ENCODE data around the gene GPRASP1.
"Not testable (repeated sequence)": the region's sequence is repeated elsewhere in the genome, so short reads cannot be mapped to it uniquely, and the experiment has no call there.

The GPRASP1 gene

DNA sequence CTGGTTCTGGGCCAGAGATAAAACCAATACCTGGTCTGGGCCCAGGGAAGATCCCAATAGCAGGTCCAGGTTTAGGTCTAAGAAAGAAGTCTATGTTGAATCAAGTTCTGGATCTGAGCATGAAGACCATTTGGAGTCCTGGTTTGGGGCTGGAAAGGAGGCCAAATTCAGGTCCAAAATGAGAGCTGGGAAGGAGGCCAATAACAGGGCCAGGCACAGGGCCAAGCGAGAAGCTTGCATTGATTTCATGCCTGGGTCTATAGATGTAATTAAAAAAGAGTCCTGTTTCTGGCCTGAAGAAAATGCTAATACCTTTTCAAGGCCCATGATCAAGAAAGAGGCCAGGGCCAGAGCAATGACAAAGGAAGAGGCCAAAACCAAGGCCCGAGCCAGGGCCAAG is 3.4 kb downstream of the GPRASP1 start:
- H2AFZ ChIP-seq (ENCODE audit: low read length), result no peak overlapping the region
- H3K27me3 ChIP-seq (replicated peaks; ENCODE audit: insufficient read depth, low read length), result no peaks in the 10 kb centered on the region
- no peak for DNase-seq
- TF ChIP-seq, protein P1, sequence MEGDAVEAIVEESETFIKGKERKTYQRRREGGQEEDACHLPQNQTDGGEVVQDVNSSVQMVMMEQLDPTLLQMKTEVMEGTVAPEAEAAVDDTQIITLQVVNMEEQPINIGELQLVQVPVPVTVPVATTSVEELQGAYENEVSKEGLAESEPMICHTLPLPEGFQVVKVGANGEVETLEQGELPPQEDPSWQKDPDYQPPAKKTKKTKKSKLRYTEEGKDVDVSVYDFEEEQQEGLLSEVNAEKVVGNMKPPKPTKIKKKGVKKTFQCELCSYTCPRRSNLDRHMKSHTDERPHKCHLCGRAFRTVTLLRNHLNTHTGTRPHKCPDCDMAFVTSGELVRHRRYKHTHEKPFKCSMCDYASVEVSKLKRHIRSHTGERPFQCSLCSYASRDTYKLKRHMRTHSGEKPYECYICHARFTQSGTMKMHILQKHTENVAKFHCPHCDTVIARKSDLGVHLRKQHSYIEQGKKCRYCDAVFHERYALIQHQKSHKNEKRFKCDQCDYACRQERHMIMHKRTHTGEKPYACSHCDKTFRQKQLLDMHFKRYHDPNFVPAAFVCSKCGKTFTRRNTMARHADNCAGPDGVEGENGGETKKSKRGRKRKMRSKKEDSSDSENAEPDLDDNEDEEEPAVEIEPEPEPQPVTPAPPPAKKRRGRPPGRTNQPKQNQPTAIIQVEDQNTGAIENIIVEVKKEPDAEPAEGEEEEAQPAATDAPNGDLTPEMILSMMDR (IDR thresholded peaks at IDR 0.05; ENCODE audit: low read length), result no peak
- TF ChIP-seq EZH2 (optimal IDR thresholded peaks at IDR 0.05; ENCODE audit: low read depth, low read length), result no peak
- H3K9ac ChIP-seq (ENCODE audit: low read length), result no peak overlapping the region
- no peaks in the 10 kb centered on the region for H3K4me1 ChIP-seq (ENCODE audit: low read length)
- no peaks in the 10 kb centered on the region for H4K20me1 ChIP-seq (ENCODE audit: insufficient read depth, low read length)
- no peak overlapping the region for H3K27ac ChIP-seq (ENCODE audit: low read length)
- H3K36me3 ChIP-seq (replicated peaks; ENCODE audit: insufficient read depth, low read length), result no peaks in the 10 kb centered on the region
- H3K4me3 ChIP-seq (ENCODE audit: low read length), result no peak overlapping the region
- H3K9me2 ChIP-seq (replicated peaks; ENCODE audit: insufficient read depth, low read length), result no peaks in the 10 kb centered on the region
- no peaks in the 10 kb centered on the region for H3K79me2 ChIP-seq (ENCODE audit: low read length)
- H3F3A ChIP-seq (ENCODE audit: insufficient read depth, low read length), result no peaks in the 10 kb centered on the region
- H3K4me2 ChIP-seq (ENCODE audit: low read depth, low read length), result no peak overlapping the region
- H3K9me3 ChIP-seq (replicated peaks; ENCODE audit: insufficient read depth, low read length), result no peaks in the 10 kb centered on the region

DNA sequence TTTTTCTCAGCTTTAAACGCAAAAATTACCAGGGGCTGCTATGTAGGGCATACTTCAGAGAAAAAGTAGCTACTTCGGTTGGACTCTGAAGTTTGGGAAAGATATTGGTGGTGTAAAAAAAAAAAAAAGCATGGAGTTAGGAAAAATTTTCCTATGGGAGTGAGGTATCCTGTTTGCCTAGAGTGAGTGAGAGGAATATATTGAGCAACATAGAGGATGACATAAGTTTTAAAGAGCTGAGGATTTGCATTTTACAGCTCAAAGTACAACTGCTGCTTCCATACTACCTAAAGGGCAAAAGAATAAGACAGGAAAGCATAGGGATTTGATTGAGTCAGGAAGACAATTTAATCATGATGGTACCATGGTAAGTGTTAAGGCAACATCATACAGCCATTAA is 7.3 kb downstream of the GPRASP1 start:
- Histone ChIP-seq H3K4me2 (ENCODE audit: low read depth, low read length) (peak overlapping the region; percentile 18; the same call in 1 of the 2 replicates), H3K9me2 (replicated peaks; ENCODE audit: insufficient read depth, low read length) (no peaks in the 10 kb centered on the region), H3K9ac (ENCODE audit: low read length) (no peak overlapping the region), H4K20me1 (ENCODE audit: insufficient read depth, low read length) (no peaks in the 10 kb centered on the region), H3F3A (ENCODE audit: insufficient read depth, low read length) (no peaks in the 10 kb centered on the region), H3K4me1 (ENCODE audit: low read length) (no peaks in the 10 kb centered on the region), H3K4me3 (ENCODE audit: low read length) (no peak overlapping the region), H3K36me3 (replicated peaks; ENCODE audit: insufficient read depth, low read length) (no peaks in the 10 kb centered on the region), H3K27ac (ENCODE audit: low read length) (no peak overlapping the region), H3K27me3 (replicated peaks; ENCODE audit: insufficient read depth, low read length) (no peaks in the 10 kb centered on the region), H3K79me2 (ENCODE audit: low read length) (no peaks in the 10 kb centered on the region), H3K9me3 (replicated peaks; ENCODE audit: insufficient read depth, low read length) (no peaks in the 10 kb centered on the region), H2AFZ (ENCODE audit: low read length) (no peak overlapping the region)
- TF ChIP-seq, protein P1 (IDR thresholded peaks at IDR 0.05; ENCODE audit: low read length), result no peak
- no peak for TF ChIP-seq EZH2 (optimal IDR thresholded peaks at IDR 0.05; ENCODE audit: low read depth, low read length)
- TF ChIP-seq EZH2phosphoT487 (IDR thresholded peaks at IDR 0.05; ENCODE audit: low read length), result no peak
- no peak for DNase-seq

DNA sequence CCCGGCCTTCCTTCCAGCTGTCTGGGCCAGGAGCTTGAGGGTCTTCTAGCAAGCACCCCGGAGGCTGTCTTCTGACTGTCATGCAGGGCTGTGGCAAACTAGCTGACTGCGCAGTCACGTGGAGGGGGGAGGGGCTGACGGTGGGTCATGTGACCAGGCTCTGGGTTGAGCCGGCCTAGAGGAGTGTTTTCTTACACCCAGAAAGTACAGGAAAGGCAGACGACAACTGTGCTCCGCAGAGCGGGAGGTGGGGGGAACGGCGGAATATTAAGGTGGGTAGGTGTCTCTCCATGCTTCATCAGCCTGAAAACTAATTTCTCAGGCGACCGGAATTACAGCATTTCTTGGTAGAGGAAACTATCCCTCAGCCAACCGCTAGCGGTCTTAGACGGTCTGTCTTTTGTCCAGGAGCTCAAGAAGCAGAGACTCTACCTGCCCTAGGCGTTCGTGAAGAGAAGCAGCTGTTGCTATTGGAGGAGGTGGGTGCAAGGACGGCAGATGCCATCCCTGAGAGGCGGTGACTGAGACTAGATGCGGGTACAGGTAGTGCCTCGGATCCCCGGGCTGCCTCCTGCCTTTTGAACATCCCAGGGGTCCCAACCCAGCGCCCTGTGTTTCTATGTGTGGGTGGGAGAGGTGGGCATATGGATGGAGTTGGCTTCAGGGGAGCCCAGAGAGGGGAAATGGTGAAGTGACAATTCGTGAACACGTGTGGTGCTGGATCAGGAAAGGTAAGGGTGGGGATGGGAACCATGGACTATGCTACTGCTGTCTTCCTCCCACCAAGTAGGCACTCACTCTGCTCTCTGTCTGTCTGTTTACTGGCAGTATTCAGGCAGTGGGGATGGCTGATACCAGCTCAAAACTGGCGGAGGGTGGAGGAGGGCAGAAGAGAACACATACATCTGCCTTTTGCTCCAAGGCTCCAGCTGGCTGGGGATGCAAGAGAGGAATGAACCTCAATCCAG is 8.8 kb downstream of the GPRASP1 start:
- no peaks in the 10 kb centered on the region for H3K36me3 ChIP-seq (replicated peaks; ENCODE audit: insufficient read depth, low read length)
- peak overlapping the region; percentile 60 for H3K9ac ChIP-seq (ENCODE audit: low read length)
- no peaks in the 10 kb centered on the region for H3K27me3 ChIP-seq (replicated peaks; ENCODE audit: insufficient read depth, low read length)
- H3F3A ChIP-seq (ENCODE audit: insufficient read depth, low read length), result no peaks in the 10 kb centered on the region
- no peaks in the 10 kb centered on the region for H3K79me2 ChIP-seq (ENCODE audit: low read length)
- TF ChIP-seq, protein P1 (IDR thresholded peaks at IDR 0.05; ENCODE audit: low read length), result peak; percentile 18
- TF ChIP-seq EZH2phosphoT487 (IDR thresholded peaks at IDR 0.05; ENCODE audit: low read length), result no peak
- H3K27ac ChIP-seq (ENCODE audit: low read length), result peak overlapping the region; percentile 29; the same call in 1 of the 2 replicates
- H2AFZ ChIP-seq (ENCODE audit: low read length), result peak overlapping the region; percentile 81
- no peaks in the 10 kb centered on the region for H3K9me2 ChIP-seq (replicated peaks; ENCODE audit: insufficient read depth, low read length)
- H3K4me3 ChIP-seq (ENCODE audit: low read length), result peak overlapping the region; percentile 61
- H3K9me3 ChIP-seq (replicated peaks; ENCODE audit: insufficient read depth, low read length), result no peaks in the 10 kb centered on the region
- peak overlapping the region; percentile 59; the same call in 1 of the 2 replicates for H3K4me2 ChIP-seq (ENCODE audit: low read depth, low read length)
- H4K20me1 ChIP-seq (ENCODE audit: insufficient read depth, low read length), result no peaks in the 10 kb centered on the region
- peak; percentile 78 for DNase-seq
- H3K4me1 ChIP-seq (ENCODE audit: low read length), result no peaks in the 10 kb centered on the region

- H3F3A ChIP-seq (ENCODE audit: insufficient read depth, low read length); DNase-seq; H3K79me2 ChIP-seq (ENCODE audit: low read length); H3K4me1 ChIP-seq (ENCODE audit: low read length); H3K4me3 ChIP-seq (ENCODE audit: low read length); H3K27me3 ChIP-seq (replicated peaks; ENCODE audit: insufficient read depth, low read length); H3K36me3 ChIP-seq (replicated peaks; ENCODE audit: insufficient read depth, low read length); H3K27ac ChIP-seq (ENCODE audit: low read length); H3K9me2 ChIP-seq (replicated peaks; ENCODE audit: insufficient read depth, low read length); H3K9me3 ChIP-seq (replicated peaks; ENCODE audit: insufficient read depth, low read length); H2AFZ ChIP-seq (ENCODE audit: low read length); H3K4me2 ChIP-seq (ENCODE audit: low read depth, low read length); H4K20me1 ChIP-seq (ENCODE audit: insufficient read depth, low read length); H3K9ac ChIP-seq (ENCODE audit: low read length): not testable (repeated sequence)
Measured at GRCh38 chrX:102663820-102664219, 12.5 kb downstream of the GPRASP1 start.

DNA sequence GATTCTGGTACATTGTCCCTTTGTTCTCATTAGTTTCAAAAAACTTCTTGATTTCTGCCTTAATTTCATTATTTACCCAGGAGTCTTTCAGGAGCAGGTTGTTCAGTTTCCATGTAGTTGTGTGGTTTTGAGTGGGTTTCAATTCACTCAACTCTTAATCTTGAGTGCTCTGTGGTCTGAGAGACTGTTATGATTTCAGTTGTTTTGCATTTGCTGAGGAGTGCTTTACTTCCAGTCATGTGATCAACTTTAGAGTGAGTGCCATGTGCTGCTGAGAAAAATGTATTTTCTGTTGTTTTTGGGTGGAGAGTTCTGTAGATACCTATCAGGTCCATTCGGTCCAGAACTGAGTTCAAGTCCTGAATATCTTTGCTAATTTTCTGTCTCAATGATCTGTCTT is 15.8 kb downstream of the GPRASP1 start:
- not testable (repeated sequence) for H3K9me2 ChIP-seq (replicated peaks; ENCODE audit: insufficient read depth, low read length); H3K27ac ChIP-seq (ENCODE audit: low read length); H3K9me3 ChIP-seq (replicated peaks; ENCODE audit: insufficient read depth, low read length); H3K9ac ChIP-seq (ENCODE audit: low read length); H3K27me3 ChIP-seq (replicated peaks; ENCODE audit: insufficient read depth, low read length); H3K4me1 ChIP-seq (ENCODE audit: low read length); H2AFZ ChIP-seq (ENCODE audit: low read length); H3K36me3 ChIP-seq (replicated peaks; ENCODE audit: insufficient read depth, low read length); H3F3A ChIP-seq (ENCODE audit: insufficient read depth, low read length); H3K4me2 ChIP-seq (ENCODE audit: low read depth, low read length); H3K79me2 ChIP-seq (ENCODE audit: low read length); H3K4me3 ChIP-seq (ENCODE audit: low read length); H4K20me1 ChIP-seq (ENCODE audit: insufficient read depth, low read length)
- peak; percentile 59 for DNase-seq
